ENCODE data around the gene PARVA. TPM values are rescaled to one million over a fixed set of nuclear protein-coding genes. Genes with fewer than 3 reads are reported as not detected.

PARVA gene
- total RNA-seq, 1 experiment from 2014 or later, result 18.1 TPM

- Mint-ChIP-seq H3K36me3 (ENCODE audit: insufficient read depth in 1 of 3, low read depth in 3 of 3) (peaks cover 2 to 7% (median 2%) of the 10 kb centered on the region in 3 experiments; a peak in 4 of 7 replicates), H3K4me3 (no peak overlapping the region), H3K27me3 (ENCODE audit: low read depth) (no peaks in the 10 kb centered on the region), H3K27ac (no peak overlapping the region), H3K9me3 (peaks cover 3% of the 10 kb centered on the region in 2 experiments), H3K4me1 (peaks cover 24 to 36% of the 10 kb centered on the region in 2 experiments)
- H2BK120ac ChIP-seq (ENCODE audit: low read depth, low read length, poor library complexity, severe bottlenecking), result no peak overlapping the region
- H3K9me3 ChIP-seq (ENCODE audit: control insufficient read depth, low read depth, low read length), result no peaks in the 10 kb centered on the region
- no peak overlapping the region for H2BK12ac ChIP-seq (ENCODE audit: insufficient read length, low read depth, low read length)
- no peak overlapping the region for H2AK5ac ChIP-seq (ENCODE audit: insufficient read length, low read length)
- peaks cover 3% of the 10 kb centered on the region; the same call in 1 of the 2 replicates for H3K4me1 ChIP-seq (ENCODE audit: insufficient read depth, low read length)
- no peak overlapping the region for H3K18ac ChIP-seq (ENCODE audit: insufficient read length, low read depth, low read length)
- no peak overlapping the region for H2BK20ac ChIP-seq (ENCODE audit: low read depth, low read length, poor library complexity, severe bottlenecking)
- no peak overlapping the region for H3T11ph ChIP-seq (ENCODE audit: low read length)
- no peak overlapping the region for H2BK15ac ChIP-seq (ENCODE audit: low read depth, low read length)
- no peak overlapping the region for H3K4me2 ChIP-seq (ENCODE audit: insufficient read depth, insufficient read length, low read length)
- no peak overlapping the region for H3K23ac ChIP-seq (ENCODE audit: insufficient read length, low read depth, low read length)
- no peak overlapping the region for H3K27ac ChIP-seq (ENCODE audit: insufficient read length, low read depth, low read length)
- H3K79me1 ChIP-seq (ENCODE audit: insufficient read depth, low read depth, low read length, poor library complexity, severe bottlenecking), result no peaks in the 10 kb centered on the region
- no peak overlapping the region for H3K4ac ChIP-seq (ENCODE audit: low read depth, low read length)
- no peak overlapping the region for H4K5ac ChIP-seq (ENCODE audit: insufficient read length, low read depth, low read length)
- H3K14ac ChIP-seq (ENCODE audit: insufficient read depth, low read length), result no peak overlapping the region
- DNase-seq, result no peak
- no peak for TF ChIP-seq CTCF (conservative IDR thresholded peaks at IDR 0.05)
- no peak overlapping the region for H4K8ac ChIP-seq (replicated peaks; ENCODE audit: insufficient read length, low read depth, low read length)
- H2BK5ac ChIP-seq (ENCODE audit: insufficient read length, low read length), result no peak overlapping the region
- no peak overlapping the region for H3K56ac ChIP-seq (ENCODE audit: insufficient read length, low read depth, low read length)
- H2AFZ ChIP-seq (ENCODE audit: low read length), result no peak overlapping the region
- no peak overlapping the region for H4K91ac ChIP-seq (ENCODE audit: insufficient read length, low read depth, low read length)
- no peaks in the 10 kb centered on the region for H3K23me2 ChIP-seq (ENCODE audit: insufficient read length, low read depth, low read length, poor library complexity, severe bottlenecking)
- no peaks in the 10 kb centered on the region for H3K79me2 ChIP-seq (ENCODE audit: insufficient read depth, low read length)
- H4K20me1 ChIP-seq (ENCODE audit: control insufficient read depth, insufficient read depth, insufficient read length), result no peaks in the 10 kb centered on the region
- no peaks in the 10 kb centered on the region for H3K27me3 ChIP-seq (ENCODE audit: insufficient read depth, low read length)
- no peak overlapping the region for H3K9ac ChIP-seq (ENCODE audit: extremely low read depth, insufficient read length, low read length)
- no CpG with 5 or more reads among the region's 3 CpGs for WGBS (ENCODE audit: extremely low coverage, insufficient read length, low lambda C conversion rate)
Observed at GRCh38 chr11:12409621-12410005, 32.2 kb downstream of the PARVA start.
